ENCODE measurements around the gene TMEM17. TPM values are rescaled to one million over a fixed set of nuclear protein-coding genes. Genes with fewer than 3 reads are reported as not detected.

Gene TMEM17
- total RNA-seq, 1 donor from 2014 or later, result 1.7 TPM

DNA sequence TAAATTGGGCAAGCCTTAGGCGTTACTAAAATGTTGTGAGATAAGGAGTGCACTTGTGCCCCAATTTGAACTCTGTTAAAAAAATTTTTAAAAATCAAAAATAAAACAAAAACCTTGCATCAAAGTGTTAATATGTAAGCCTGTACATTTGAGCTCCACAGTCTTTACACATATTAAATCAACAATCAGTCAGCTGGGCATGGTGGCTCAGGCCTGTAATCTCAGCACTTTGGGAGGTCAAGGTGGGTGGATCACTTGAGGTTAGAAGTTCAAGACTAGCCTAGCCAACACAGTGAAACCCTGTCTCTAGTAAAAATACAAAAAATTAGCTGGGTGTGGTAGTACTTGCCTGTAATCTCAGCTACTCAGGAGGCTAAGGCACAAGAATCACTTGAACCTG, 16.3 kb downstream of the TMEM17 start:
- Mint-ChIP-seq H3K9me3 (ENCODE audit: unreplicated experiment) (no peaks in the 10 kb centered on the region), H3K36me3 (ENCODE audit: low read depth, unreplicated experiment) (no peaks in the 10 kb centered on the region), H3K4me1 (ENCODE audit: unreplicated experiment) (peaks cover 5% of the 10 kb centered on the region), H3K4me3 (ENCODE audit: unreplicated experiment) (no peak overlapping the region), H3K27ac (ENCODE audit: unreplicated experiment) (no peak overlapping the region), H3K27me3 (ENCODE audit: unreplicated experiment) (peaks cover 4% of the 10 kb centered on the region)
- TF ChIP-seq, protein P1, sequence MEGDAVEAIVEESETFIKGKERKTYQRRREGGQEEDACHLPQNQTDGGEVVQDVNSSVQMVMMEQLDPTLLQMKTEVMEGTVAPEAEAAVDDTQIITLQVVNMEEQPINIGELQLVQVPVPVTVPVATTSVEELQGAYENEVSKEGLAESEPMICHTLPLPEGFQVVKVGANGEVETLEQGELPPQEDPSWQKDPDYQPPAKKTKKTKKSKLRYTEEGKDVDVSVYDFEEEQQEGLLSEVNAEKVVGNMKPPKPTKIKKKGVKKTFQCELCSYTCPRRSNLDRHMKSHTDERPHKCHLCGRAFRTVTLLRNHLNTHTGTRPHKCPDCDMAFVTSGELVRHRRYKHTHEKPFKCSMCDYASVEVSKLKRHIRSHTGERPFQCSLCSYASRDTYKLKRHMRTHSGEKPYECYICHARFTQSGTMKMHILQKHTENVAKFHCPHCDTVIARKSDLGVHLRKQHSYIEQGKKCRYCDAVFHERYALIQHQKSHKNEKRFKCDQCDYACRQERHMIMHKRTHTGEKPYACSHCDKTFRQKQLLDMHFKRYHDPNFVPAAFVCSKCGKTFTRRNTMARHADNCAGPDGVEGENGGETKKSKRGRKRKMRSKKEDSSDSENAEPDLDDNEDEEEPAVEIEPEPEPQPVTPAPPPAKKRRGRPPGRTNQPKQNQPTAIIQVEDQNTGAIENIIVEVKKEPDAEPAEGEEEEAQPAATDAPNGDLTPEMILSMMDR (IDR thresholded peaks at IDR 0.05; ENCODE audit: unreplicated experiment), result no peak
- DNase-seq (ENCODE audit: low spot score), result no peak

GRCh38 chr2:62489162-62489561, 16.8 kb downstream of the TMEM17 start:
- H3K36me3 Mint-ChIP-seq (ENCODE audit: low read depth, unreplicated experiment), result no peaks in the 10 kb centered on the region
- H3K27ac Mint-ChIP-seq (ENCODE audit: unreplicated experiment), result no peak overlapping the region
- H3K4me3 Mint-ChIP-seq (ENCODE audit: unreplicated experiment), result no peak overlapping the region
- TF ChIP-seq, protein P1 (IDR thresholded peaks at IDR 0.05; ENCODE audit: unreplicated experiment), result no peak
- H3K27me3 Mint-ChIP-seq (ENCODE audit: unreplicated experiment), result peaks cover 1% of the 10 kb centered on the region
- H3K9me3 Mint-ChIP-seq (ENCODE audit: unreplicated experiment), result no peaks in the 10 kb centered on the region
- no peak for DNase-seq (ENCODE audit: low spot score)
- peaks cover 5% of the 10 kb centered on the region for H3K4me1 Mint-ChIP-seq (ENCODE audit: unreplicated experiment)

DNA sequence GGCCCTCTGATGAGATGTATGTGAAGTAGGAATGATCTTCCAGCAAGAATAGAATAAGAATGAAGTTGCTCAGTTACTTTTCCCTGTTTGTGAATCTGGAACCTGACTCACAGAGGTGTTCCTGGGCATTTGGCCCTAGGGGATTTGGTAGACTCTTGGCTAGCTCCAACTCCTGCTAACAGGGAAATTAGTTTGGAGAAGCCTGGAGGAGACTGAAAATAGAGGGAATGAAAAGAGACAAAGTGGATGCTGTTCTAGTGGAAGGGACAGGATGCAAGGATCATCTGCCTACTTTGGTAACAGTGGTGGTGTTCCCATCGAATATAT, 19.6 kb downstream of the TMEM17 start:
- TF ChIP-seq, protein P1 (IDR thresholded peaks at IDR 0.05; ENCODE audit: unreplicated experiment), result no peak
- Mint-ChIP-seq H3K27me3 (ENCODE audit: unreplicated experiment) (peaks cover 1% of the 10 kb centered on the region), H3K4me1 (ENCODE audit: unreplicated experiment) (no peaks in the 10 kb centered on the region), H3K9me3 (ENCODE audit: unreplicated experiment) (no peaks in the 10 kb centered on the region), H3K4me3 (ENCODE audit: unreplicated experiment) (no peak overlapping the region), H3K36me3 (ENCODE audit: low read depth, unreplicated experiment) (no peaks in the 10 kb centered on the region), H3K27ac (ENCODE audit: unreplicated experiment) (no peak overlapping the region)
- no peak for DNase-seq (ENCODE audit: low spot score)

DNA sequence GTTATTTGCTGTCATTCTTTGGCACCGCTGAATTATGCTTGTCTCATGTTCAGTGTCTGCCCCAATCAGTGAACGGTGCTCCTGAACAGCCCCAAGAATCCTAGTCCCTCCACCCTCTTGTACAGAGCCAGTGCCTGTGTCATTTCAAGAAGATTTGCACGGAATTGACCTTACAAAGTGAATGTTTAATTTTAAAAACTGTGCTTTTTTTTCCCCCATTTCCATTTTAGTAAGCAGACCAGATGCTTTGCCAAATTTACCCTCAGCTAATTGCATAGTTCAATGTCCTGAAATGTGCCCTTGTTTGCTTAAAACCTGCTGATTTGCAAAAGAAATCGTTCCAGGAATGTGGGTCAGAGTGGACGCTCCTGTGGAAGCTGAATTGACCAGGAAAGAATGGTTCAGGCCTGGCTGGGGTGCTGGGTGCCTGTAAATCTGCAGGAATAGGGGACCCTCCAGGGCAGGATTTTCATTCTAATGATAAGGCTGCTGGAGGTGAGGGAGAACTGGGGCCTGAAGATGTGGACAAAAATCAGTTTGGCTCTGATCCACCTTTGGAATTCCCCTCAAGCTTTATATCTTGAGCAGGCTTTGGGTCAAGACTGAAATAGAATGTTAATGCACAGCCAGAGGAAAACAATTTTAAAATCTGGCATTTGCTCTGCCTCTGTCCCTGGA, 20.1 kb downstream of the TMEM17 start:
- no peak for DNase-seq (ENCODE audit: low spot score)
- H3K27ac Mint-ChIP-seq (ENCODE audit: unreplicated experiment), result no peak overlapping the region
- H3K27me3 Mint-ChIP-seq (ENCODE audit: unreplicated experiment), result peaks cover 1% of the 10 kb centered on the region
- H3K9me3 Mint-ChIP-seq (ENCODE audit: unreplicated experiment), result no peaks in the 10 kb centered on the region
- TF ChIP-seq, protein P1 (IDR thresholded peaks at IDR 0.05; ENCODE audit: unreplicated experiment), result no peak
- no peaks in the 10 kb centered on the region for H3K4me1 Mint-ChIP-seq (ENCODE audit: unreplicated experiment)
- H3K4me3 Mint-ChIP-seq (ENCODE audit: unreplicated experiment), result no peak overlapping the region
- no peaks in the 10 kb centered on the region for H3K36me3 Mint-ChIP-seq (ENCODE audit: low read depth, unreplicated experiment)

DNA sequence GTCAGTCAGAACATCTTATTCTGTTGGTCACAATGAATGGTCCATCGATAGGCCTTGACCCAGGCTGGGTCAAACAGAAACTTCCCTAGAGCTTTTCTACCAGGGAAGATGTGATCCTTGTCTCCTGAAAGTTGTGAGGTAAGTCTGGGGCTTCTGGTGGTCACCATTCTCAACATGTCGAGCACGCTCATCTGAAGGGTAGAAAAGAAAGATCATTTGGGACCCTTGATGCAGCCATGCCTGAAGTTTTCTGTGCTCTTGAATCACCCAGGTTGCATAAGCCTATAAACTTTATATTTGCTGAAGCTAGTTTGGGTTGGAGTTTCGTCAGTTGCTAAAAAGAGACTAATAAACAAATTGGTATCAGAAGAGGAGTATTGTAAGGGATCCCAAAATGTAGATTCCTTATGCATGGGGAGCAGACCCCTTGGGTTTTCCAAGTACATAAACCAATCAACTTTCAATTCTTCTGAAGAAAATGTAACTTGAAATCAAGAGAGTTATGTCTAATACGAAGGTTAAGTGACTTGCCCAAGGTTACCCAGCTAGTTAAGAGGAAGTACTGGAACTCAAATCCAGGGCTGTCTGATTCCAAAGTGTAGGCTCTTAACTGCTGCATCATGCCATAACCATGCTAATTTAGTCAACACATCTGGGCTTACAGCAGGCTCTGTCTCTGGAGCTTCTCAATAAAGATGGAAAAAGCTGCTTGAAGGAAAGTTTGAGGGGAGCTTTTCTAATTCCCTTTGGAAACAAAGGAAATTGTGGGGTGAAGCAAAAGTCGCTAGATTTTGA, 23.2 kb downstream of the TMEM17 start:
- Mint-ChIP-seq H3K27me3 (ENCODE audit: unreplicated experiment) (no peaks in the 10 kb centered on the region), H3K27ac (ENCODE audit: unreplicated experiment) (no peak overlapping the region), H3K9me3 (ENCODE audit: unreplicated experiment) (no peaks in the 10 kb centered on the region), H3K36me3 (ENCODE audit: low read depth, unreplicated experiment) (no peaks in the 10 kb centered on the region), H3K4me3 (ENCODE audit: unreplicated experiment) (no peak overlapping the region), H3K4me1 (ENCODE audit: unreplicated experiment) (peaks cover 21% of the 10 kb centered on the region)
- TF ChIP-seq, protein P1 (IDR thresholded peaks at IDR 0.05; ENCODE audit: unreplicated experiment), result no peak
- no peak for DNase-seq (ENCODE audit: low spot score)

Data from endothelial cell (in vitro differentiated cells).